RWPE2 (cell line): ENCODE data around the gene PCCA.

Experiments used
- ATAC-seq: fragments of 200-7000 bp; cut with Tn5 transposase; 3 replicates; pipeline ENCODE4 v1.9.1; 2021; ENCODE audit warnings: low read depth
- DNase-seq: peaks from one replicate; pipeline ENCODE4 v3.0.0-alpha.2; 2020; ENCODE audit warnings: low spot score
- H3K27ac ChIP-seq: fragments of 450-650 bp; 2 replicates; pipeline ENCODE4 v1.5.1; 2017; ENCODE audit warnings: mild to moderate bottlenecking; ENCODE audit not compliant: poor library complexity, severe bottlenecking
- H3K27me3 ChIP-seq: fragments of 250-450 bp; sonication (Bioruptor Pico); 2 replicates; pipeline ENCODE4 v1.5.1; 2021; ENCODE audit warnings: mild to moderate bottlenecking, moderate library complexity; ENCODE audit not compliant: insufficient read depth, poor library complexity, severe bottlenecking
- H3K36me3 ChIP-seq: fragments of 250-450 bp; sonication (Bioruptor Pico); 2 replicates; pipeline ENCODE4 v1.5.1; 2020; ENCODE audit warnings: low read depth, mild to moderate bottlenecking, moderate library complexity
- H3K4me1 ChIP-seq: fragments of 250-450 bp; sonication (Bioruptor Pico); 2 replicates; pipeline ENCODE4 v1.5.1; 2021; ENCODE audit warnings: mild to moderate bottlenecking, moderate library complexity; ENCODE audit not compliant: insufficient read depth, poor library complexity, severe bottlenecking
- H3K4me3 ChIP-seq: fragments of 250-450 bp; sonication (Bioruptor Pico); 2 replicates; pipeline ENCODE4 v1.5.1; 2021; ENCODE audit warnings: mild to moderate bottlenecking, moderate library complexity; ENCODE audit not compliant: severe bottlenecking
- H3K9me3 ChIP-seq: fragments of 250-450 bp; sonication (Bioruptor Pico); 2 replicates; pipeline ENCODE4 v1.5.1; 2021; ENCODE audit warnings: mild to moderate bottlenecking, moderate library complexity; ENCODE audit not compliant: severe bottlenecking
- TF ChIP-seq, protein P1 (sequence below): fragments of 450-650 bp; IDR thresholded peaks from one replicate; pipeline ENCODE4 v1.5.1; 2017; ENCODE audit warnings: mild to moderate bottlenecking, moderate library complexity; ENCODE audit not compliant: poor library complexity, severe bottlenecking

The PCCA gene

GRCh38 chr13:100301418-100301817 is 212.5 kb downstream of the PCCA start:
- ATAC-seq, result no peak
- H3K4me3 ChIP-seq, result no peak overlapping the region
- no peaks in the 10 kb centered on the region for H3K9me3 ChIP-seq
- no peak for DNase-seq
- TF ChIP-seq, protein P1, sequence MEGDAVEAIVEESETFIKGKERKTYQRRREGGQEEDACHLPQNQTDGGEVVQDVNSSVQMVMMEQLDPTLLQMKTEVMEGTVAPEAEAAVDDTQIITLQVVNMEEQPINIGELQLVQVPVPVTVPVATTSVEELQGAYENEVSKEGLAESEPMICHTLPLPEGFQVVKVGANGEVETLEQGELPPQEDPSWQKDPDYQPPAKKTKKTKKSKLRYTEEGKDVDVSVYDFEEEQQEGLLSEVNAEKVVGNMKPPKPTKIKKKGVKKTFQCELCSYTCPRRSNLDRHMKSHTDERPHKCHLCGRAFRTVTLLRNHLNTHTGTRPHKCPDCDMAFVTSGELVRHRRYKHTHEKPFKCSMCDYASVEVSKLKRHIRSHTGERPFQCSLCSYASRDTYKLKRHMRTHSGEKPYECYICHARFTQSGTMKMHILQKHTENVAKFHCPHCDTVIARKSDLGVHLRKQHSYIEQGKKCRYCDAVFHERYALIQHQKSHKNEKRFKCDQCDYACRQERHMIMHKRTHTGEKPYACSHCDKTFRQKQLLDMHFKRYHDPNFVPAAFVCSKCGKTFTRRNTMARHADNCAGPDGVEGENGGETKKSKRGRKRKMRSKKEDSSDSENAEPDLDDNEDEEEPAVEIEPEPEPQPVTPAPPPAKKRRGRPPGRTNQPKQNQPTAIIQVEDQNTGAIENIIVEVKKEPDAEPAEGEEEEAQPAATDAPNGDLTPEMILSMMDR, result no peak
- H3K27me3 ChIP-seq, result no peaks in the 10 kb centered on the region
- H3K36me3 ChIP-seq, result no peaks in the 10 kb centered on the region; the same call in 1 of the 2 replicates
- no peak overlapping the region for H3K27ac ChIP-seq
- no peaks in the 10 kb centered on the region for H3K4me1 ChIP-seq

GRCh38 chr13:100302391-100302790 is 213.5 kb downstream of the PCCA start:
- Histone ChIP-seq H3K9me3 (no peaks in the 10 kb centered on the region), H3K36me3 (no peaks in the 10 kb centered on the region; the same call in 1 of the 2 replicates), H3K4me1 (no peaks in the 10 kb centered on the region), H3K4me3 (no peak overlapping the region), H3K27me3 (no peaks in the 10 kb centered on the region), H3K27ac (no peak overlapping the region)
- TF ChIP-seq, protein P1, result no peak
- ATAC-seq (no peak), DNase-seq (no peak)

DNA sequence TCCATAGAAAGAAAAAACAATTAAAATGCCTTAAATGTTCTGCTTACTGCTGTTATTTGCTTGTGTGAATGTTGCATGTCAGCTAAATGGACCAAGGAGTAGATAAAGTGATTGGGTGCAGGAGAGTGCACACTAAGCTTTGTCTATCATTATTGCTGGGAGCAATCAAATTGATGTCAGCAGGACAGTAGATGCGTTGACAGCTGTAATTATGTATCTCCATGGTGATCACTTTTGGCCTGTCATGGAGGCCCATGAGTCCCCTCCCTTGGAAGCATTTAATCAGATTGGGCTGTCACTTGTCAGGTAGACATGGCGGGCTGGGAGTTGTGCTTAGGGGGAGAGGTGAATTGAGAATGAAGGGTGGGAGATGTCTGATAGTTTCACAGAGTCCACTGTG is 215.3 kb downstream of the PCCA start:
- no peaks in the 10 kb centered on the region for H3K9me3 ChIP-seq
- no peaks in the 10 kb centered on the region for H3K4me1 ChIP-seq
- no peak overlapping the region for H3K27ac ChIP-seq
- DNase-seq (no peak), ATAC-seq (no peak)
- no peaks in the 10 kb centered on the region for H3K27me3 ChIP-seq
- H3K4me3 ChIP-seq, result no peak overlapping the region
- no peaks in the 10 kb centered on the region; the same call in 1 of the 2 replicates for H3K36me3 ChIP-seq
- TF ChIP-seq, protein P1, result no peak

DNA sequence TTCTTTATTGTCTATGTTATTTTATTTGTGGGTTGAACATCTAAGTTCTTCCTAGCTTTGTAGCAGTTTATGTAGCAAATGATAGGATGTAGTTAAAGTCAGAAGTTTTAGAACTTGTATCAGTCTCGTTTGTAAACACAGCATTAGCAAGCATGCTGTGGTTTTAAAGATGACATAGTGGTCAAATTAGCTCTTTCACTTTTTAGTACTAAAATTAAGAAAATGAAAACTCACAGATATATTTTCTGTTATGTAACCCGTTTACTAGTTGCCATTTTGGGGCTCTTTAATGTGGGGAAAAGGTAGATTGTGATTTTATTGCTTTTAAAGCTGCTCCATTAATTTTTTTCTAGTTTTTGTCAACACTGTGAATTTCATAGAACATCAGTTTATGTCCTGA is 216.5 kb downstream of the PCCA start:
- TF ChIP-seq, protein P1, result no peak
- DNase-seq (no peak), ATAC-seq (no peak)
- no peaks in the 10 kb centered on the region for H3K9me3 ChIP-seq
- H3K36me3 ChIP-seq, result no peaks in the 10 kb centered on the region; the same call in 1 of the 2 replicates
- H3K4me1 ChIP-seq, result no peaks in the 10 kb centered on the region
- no peaks in the 10 kb centered on the region for H3K27me3 ChIP-seq
- no peak overlapping the region for H3K27ac ChIP-seq
- no peak overlapping the region for H3K4me3 ChIP-seq

DNA sequence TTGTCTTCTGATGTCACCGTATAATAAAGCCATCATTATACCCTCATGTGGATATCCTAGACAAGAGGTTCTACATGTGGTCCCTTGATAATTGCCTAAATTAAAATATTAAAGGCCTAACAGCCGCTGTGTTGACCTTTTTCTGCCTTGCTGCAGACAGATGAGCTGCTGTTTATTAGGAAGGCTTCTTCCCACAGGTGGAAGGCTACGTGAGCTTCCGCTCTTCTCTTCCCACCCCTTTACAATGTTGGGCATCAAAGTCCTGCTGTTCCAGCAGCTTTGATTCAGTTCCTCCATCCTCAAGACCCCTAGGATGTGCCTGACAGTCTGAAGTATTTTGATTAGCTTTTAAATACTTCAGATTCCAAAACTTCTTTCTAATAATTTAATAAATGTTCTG is 217.1 kb downstream of the PCCA start:
- Histone ChIP-seq H3K36me3 (no peaks in the 10 kb centered on the region; the same call in 1 of the 2 replicates), H3K27me3 (no peaks in the 10 kb centered on the region), H3K27ac (no peak overlapping the region), H3K4me3 (no peak overlapping the region), H3K4me1 (no peaks in the 10 kb centered on the region), H3K9me3 (no peaks in the 10 kb centered on the region)
- DNase-seq (no peak), ATAC-seq (no peak)
- TF ChIP-seq, protein P1, result no peak
